ENCODE results near the gene RARB. TPM values are rescaled to one million over a fixed set of nuclear protein-coding genes. Genes with fewer than 3 reads are reported as not detected.

The RARB gene
- total and polyA plus RNA-seq, 9 donors = 3.5 to 13.4 (median 7.9) TPM

- Histone ChIP-seq H3K9me3 (no peaks in the 10 kb centered on the region), H3K36me3 (no peaks in the 10 kb centered on the region), H3K27ac (no peak overlapping the region), H3K4me1 (ENCODE audit: insufficient read depth) (no peaks in the 10 kb centered on the region), H3K4me3 (no peak overlapping the region), H3K27me3 (no peaks in the 10 kb centered on the region)
- 72 to 80% (median 78%) methylated on average over 7 of the region's 7 CpGs for WGBS, 3 donors
- TF ChIP-seq EP300 (IDR thresholded peaks at IDR 0.05) (no peak), POLR2A (IDR thresholded peaks at IDR 0.05) (no peak), CTCF (IDR thresholded peaks at IDR 0.05) (no peak)
- no peak for DNase-seq
- intact Hi-C loops (cut with DNase I) = no loop called here
Measured at GRCh38 chr3:25489858-25490593, 62.0 kb downstream of the RARB start.

GRCh38 chr3:25493246-25493645 is 65.2 kb downstream of the RARB start:
- 76 to 84% (median 80%) methylated on average over 3 of the region's 3 CpGs for WGBS, 3 donors
- no peaks in the 10 kb centered on the region for H3K4me1 ChIP-seq (ENCODE audit: insufficient read depth)
- H3K27me3 ChIP-seq = no peaks in the 10 kb centered on the region
- no peak for DNase-seq
- H3K4me3 ChIP-seq = no peak overlapping the region
- H3K9me3 ChIP-seq = no peaks in the 10 kb centered on the region
- H3K27ac ChIP-seq = no peak overlapping the region
- H3K36me3 ChIP-seq = no peaks in the 10 kb centered on the region
- TF ChIP-seq EP300 (IDR thresholded peaks at IDR 0.05) = no peak
- no peak for TF ChIP-seq POLR2A (IDR thresholded peaks at IDR 0.05)
- no peak for TF ChIP-seq CTCF (IDR thresholded peaks at IDR 0.05)
- intact Hi-C loops (cut with DNase I) = no loop called here

GRCh38 chr3:25493786-25494185 is 65.7 kb downstream of the RARB start:
- H3K27ac ChIP-seq = no peak overlapping the region
- intact Hi-C loops (cut with DNase I) = no loop called here
- no peaks in the 10 kb centered on the region for H3K9me3 ChIP-seq
- H3K36me3 ChIP-seq = no peaks in the 10 kb centered on the region
- no peaks in the 10 kb centered on the region for H3K27me3 ChIP-seq
- 56 to 76% (median 76%) methylated on average over 1 of the region's 1 CpG for WGBS, 3 donors
- H3K4me1 ChIP-seq (ENCODE audit: insufficient read depth) = no peaks in the 10 kb centered on the region
- no peak for DNase-seq
- TF ChIP-seq POLR2A (IDR thresholded peaks at IDR 0.05) (no peak), EP300 (IDR thresholded peaks at IDR 0.05) (no peak), CTCF (IDR thresholded peaks at IDR 0.05) (no peak)
- H3K4me3 ChIP-seq = no peak overlapping the region

- 88 to 92% (median 92%) methylated on average over 1 of the region's 1 CpG for WGBS, 3 donors
- TF ChIP-seq EP300 (IDR thresholded peaks at IDR 0.05) (no peak), CTCF (IDR thresholded peaks at IDR 0.05) (no peak), POLR2A (IDR thresholded peaks at IDR 0.05) (no peak)
- no peaks in the 10 kb centered on the region for H3K4me1 ChIP-seq (ENCODE audit: insufficient read depth)
Measured at GRCh38 chr3:25495304-25495703, 67.2 kb downstream of the RARB start.

More at GRCh38 chr3:25495304-25495703, 67.2 kb downstream of the RARB start:
- Histone ChIP-seq H3K27me3 (no peaks in the 10 kb centered on the region), H3K9me3 (no peaks in the 10 kb centered on the region), H3K27ac (no peak overlapping the region), H3K4me3 (no peak overlapping the region), H3K36me3 (no peaks in the 10 kb centered on the region)
- intact Hi-C loops (cut with DNase I) = no loop called here
- no peak for DNase-seq
